SU-DHL-6 (cell line): ENCODE data around the gene SURF6.

Experiments
- EZH2phosphoT487 ChIP-seq: fragments of 200-600 bp; sonication (generic), shearing (Covaris generic); conservative IDR thresholded peaks from 2 replicates; pipeline ENCODE4 v1.6.1; 2018; ENCODE audit warnings: mild to moderate bottlenecking, antibody characterized with exemption, low read length, moderate library complexity, mixed read lengths
- TF ChIP-seq, protein P1 (sequence below): fragments of 200-600 bp; sonication (generic); IDR thresholded peaks from one replicate; pipeline ENCODE4 v1.5.1; 2017; ENCODE audit warnings: antibody characterized with exemption, mild to moderate bottlenecking, low read length, moderate library complexity; ENCODE audit not compliant: insufficient read depth, poor library complexity, severe bottlenecking

GRCh38 chr9:133342069-133342406, 6.0 kb upstream of the SURF6 start:
- TF ChIP-seq, protein P1, sequence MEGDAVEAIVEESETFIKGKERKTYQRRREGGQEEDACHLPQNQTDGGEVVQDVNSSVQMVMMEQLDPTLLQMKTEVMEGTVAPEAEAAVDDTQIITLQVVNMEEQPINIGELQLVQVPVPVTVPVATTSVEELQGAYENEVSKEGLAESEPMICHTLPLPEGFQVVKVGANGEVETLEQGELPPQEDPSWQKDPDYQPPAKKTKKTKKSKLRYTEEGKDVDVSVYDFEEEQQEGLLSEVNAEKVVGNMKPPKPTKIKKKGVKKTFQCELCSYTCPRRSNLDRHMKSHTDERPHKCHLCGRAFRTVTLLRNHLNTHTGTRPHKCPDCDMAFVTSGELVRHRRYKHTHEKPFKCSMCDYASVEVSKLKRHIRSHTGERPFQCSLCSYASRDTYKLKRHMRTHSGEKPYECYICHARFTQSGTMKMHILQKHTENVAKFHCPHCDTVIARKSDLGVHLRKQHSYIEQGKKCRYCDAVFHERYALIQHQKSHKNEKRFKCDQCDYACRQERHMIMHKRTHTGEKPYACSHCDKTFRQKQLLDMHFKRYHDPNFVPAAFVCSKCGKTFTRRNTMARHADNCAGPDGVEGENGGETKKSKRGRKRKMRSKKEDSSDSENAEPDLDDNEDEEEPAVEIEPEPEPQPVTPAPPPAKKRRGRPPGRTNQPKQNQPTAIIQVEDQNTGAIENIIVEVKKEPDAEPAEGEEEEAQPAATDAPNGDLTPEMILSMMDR: no peak
- TF ChIP-seq EZH2phosphoT487: no peak
